ENCODE results near the gene EPHA8. TPM values are rescaled to one million over a fixed set of nuclear protein-coding genes. Genes with fewer than 3 reads are reported as not detected.
A peak's percentile ranks its signal among the peaks of the same experiment; 100 is the strongest.

Gene EPHA8
- total and polyA plus RNA-seq, 9 of the 15 experiments (the other 6 are each of a cell fraction or from before 2014, with no cell fraction given), result not detected

- TF ChIP-seq GATAD2B (IDR thresholded peaks at IDR 0.05; ENCODE audit: borderline replicate concordance), result no peak
- TF ChIP-seq, protein P1, sequence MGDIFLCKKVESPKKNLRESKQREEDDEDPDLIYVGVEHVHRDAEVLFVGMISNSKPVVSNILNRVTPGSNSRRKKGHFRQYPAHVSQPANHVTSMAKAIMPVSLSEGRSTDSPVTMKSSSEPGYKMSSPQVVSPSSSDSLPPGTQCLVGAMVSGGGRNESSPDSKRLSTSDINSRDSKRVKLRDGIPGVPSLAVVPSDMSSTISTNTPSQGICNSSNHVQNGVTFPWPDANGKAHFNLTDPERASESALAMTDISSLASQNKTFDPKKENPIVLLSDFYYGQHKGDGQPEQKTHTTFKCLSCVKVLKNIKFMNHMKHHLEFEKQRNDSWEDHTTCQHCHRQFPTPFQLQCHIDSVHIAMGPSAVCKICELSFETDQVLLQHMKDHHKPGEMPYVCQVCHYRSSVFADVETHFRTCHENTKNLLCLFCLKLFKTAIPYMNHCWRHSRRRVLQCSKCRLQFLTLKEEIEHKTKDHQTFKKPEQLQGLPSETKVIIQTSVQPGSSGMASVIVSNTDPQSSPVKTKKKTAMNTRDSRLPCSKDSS (IDR thresholded peaks at IDR 0.05; ENCODE audit: low read depth, partially characterized antibody), result no peak
- TF ChIP-seq, protein P2, sequence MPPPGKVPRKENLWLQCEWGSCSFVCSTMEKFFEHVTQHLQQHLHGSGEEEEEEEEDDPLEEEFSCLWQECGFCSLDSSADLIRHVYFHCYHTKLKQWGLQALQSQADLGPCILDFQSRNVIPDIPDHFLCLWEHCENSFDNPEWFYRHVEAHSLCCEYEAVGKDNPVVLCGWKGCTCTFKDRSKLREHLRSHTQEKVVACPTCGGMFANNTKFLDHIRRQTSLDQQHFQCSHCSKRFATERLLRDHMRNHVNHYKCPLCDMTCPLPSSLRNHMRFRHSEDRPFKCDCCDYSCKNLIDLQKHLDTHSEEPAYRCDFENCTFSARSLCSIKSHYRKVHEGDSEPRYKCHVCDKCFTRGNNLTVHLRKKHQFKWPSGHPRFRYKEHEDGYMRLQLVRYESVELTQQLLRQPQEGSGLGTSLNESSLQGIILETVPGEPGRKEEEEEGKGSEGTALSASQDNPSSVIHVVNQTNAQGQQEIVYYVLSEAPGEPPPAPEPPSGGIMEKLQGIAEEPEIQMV (tag; conservative IDR thresholded peaks at IDR 0.05; ENCODE audit: low read depth), result 0 out of 2 replicates have a peak, but pooled peaks have one; percentile 23
- TF ChIP-seq ZNF511 (CRISPR knock-in tag; IDR thresholded peaks at IDR 0.05), result peak; percentile 97
- no peak for TF ChIP-seq POLR2A (conservative IDR thresholded peaks at IDR 0.05)
- no peak for TF ChIP-seq ZNF175 (CRISPR knock-in tag; IDR thresholded peaks at IDR 0.05; ENCODE audit: low read depth)
- TF ChIP-seq, protein P3, sequence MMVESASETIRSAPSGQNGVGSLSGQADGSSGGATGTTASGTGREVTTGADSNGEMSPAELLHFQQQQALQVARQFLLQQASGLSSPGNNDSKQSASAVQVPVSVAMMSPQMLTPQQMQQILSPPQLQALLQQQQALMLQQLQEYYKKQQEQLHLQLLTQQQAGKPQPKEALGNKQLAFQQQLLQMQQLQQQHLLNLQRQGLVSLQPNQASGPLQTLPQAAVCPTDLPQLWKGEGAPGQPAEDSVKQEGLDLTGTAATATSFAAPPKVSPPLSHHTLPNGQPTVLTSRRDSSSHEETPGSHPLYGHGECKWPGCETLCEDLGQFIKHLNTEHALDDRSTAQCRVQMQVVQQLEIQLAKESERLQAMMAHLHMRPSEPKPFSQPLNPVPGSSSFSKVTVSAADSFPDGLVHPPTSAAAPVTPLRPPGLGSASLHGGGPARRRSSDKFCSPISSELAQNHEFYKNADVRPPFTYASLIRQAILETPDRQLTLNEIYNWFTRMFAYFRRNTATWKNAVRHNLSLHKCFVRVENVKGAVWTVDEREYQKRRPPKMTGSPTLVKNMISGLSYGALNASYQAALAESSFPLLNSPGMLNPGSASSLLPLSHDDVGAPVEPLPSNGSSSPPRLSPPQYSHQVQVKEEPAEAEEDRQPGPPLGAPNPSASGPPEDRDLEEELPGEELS (CRISPR knock-in tag; IDR thresholded peaks at IDR 0.05; ENCODE audit: borderline replicate concordance), result peak; percentile 72; the same call in 1 of the 2 replicates
- TF ChIP-seq PHF8 (IDR thresholded peaks at IDR 0.05; ENCODE audit: borderline replicate concordance, low read length), result no peak
- peak; percentile 78; the same call in 1 of the 2 replicates for TF ChIP-seq ZNF395 (CRISPR knock-in tag; IDR thresholded peaks at IDR 0.05)
- peak in 1 of 3 experiments; percentile 47 for TF ChIP-seq YY1 (IDR thresholded peaks at IDR 0.05; ENCODE audit: borderline replicate concordance in 1 of 3, control insufficient read depth in 1 of 3, extremely low read depth in 1 of 3, insufficient read depth in 3 of 3, insufficient read length in 1 of 3, insufficient replicate concordance in 2 of 3, low read depth in 1 of 3, low read length in 2 of 3)
- TF ChIP-seq, protein P4, sequence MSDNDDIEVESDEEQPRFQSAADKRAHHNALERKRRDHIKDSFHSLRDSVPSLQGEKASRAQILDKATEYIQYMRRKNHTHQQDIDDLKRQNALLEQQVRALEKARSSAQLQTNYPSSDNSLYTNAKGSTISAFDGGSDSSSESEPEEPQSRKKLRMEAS (CRISPR knock-in tag; IDR thresholded peaks at IDR 0.05), result peak; percentile 28; the same call in 1 of the 2 replicates
- TF ChIP-seq SUPT5H (IDR thresholded peaks at IDR 0.05), result no peak
- no peak for TF ChIP-seq ZNF133 (CRISPR knock-in tag; IDR thresholded peaks at IDR 0.05)
- TF ChIP-seq ETV5 (CRISPR knock-in tag; IDR thresholded peaks at IDR 0.05; ENCODE audit: low read depth), result peak; percentile 41; the same call in 1 of the 2 replicates
- TF ChIP-seq, protein P5, sequence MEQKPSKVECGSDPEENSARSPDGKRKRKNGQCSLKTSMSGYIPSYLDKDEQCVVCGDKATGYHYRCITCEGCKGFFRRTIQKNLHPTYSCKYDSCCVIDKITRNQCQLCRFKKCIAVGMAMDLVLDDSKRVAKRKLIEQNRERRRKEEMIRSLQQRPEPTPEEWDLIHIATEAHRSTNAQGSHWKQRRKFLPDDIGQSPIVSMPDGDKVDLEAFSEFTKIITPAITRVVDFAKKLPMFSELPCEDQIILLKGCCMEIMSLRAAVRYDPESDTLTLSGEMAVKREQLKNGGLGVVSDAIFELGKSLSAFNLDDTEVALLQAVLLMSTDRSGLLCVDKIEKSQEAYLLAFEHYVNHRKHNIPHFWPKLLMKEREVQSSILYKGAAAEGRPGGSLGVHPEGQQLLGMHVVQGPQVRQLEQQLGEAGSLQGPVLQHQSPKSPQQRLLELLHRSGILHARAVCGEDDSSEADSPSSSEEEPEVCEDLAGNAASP (IDR thresholded peaks at IDR 0.05), result no peak
Observed at GRCh38 chr1:22611530-22611947, 48.2 kb downstream of the EPHA8 start (continued).

Data from K562 (cell line).